ENCODE data around the gene FAM111A. TPM values are rescaled to one million over a fixed set of nuclear protein-coding genes. Genes with fewer than 3 reads are reported as not detected.

FAM111A gene
- total and polyA plus RNA-seq, 9 of the 15 experiments (the other 6 are each of a cell fraction or from before 2014, with no cell fraction given) = 14.8 to 30.6 (median 20.1) TPM

- TF ChIP-seq ZNF561 (CRISPR knock-in tag; conservative IDR thresholded peaks at IDR 0.05) (no peak), ATF3 (IDR thresholded peaks at IDR 0.05) (no peak), ATF3 (CRISPR knock-in tag; conservative IDR thresholded peaks at IDR 0.05) (no peak), MITF (IDR thresholded peaks at IDR 0.05) (no peak), ZNF395 (CRISPR knock-in tag; IDR thresholded peaks at IDR 0.05) (peak; percentile 52; the same call in 1 of the 2 replicates), CBX5 (IDR thresholded peaks at IDR 0.05; ENCODE audit: borderline replicate concordance, low read depth) (no peak), REST (IDR thresholded peaks at IDR 0.05; ENCODE audit: borderline replicate concordance) (0 out of 2 replicates have a peak, but pooled peaks have one; percentile 6), REST (CRISPR knock-in tag; IDR thresholded peaks at IDR 0.05; ENCODE audit: low read depth) (no peak), MTA3 (IDR thresholded peaks at IDR 0.05; ENCODE audit: borderline replicate concordance) (peak; percentile 79; the same call in 1 of the 2 replicates)
Measured at GRCh38 chr11:59142530-59143507, at the start of gene FAM111A (continued).
